Endodermal cell (in vitro differentiated cells): ENCODE results near the gene SEMA4B. TPM values are rescaled to one million over a fixed set of nuclear protein-coding genes. Genes with fewer than 3 reads are reported as not detected.

ENCODE experiments used
- DNase-seq: peaks from one replicate; pipeline ENCODE4 v3.0.0-alpha.2; 2017
- H3K27ac ChIP-seq: 2 replicates; pipeline ENCODE4 v1.5.1; 2013; ENCODE audit warnings: mild to moderate bottlenecking, low read depth, low read length, moderate library complexity
- H3K27me3 ChIP-seq: 2 replicates; pipeline ENCODE4 v1.6.1; 2013; ENCODE audit warnings: mild to moderate bottlenecking, low read length, moderate library complexity; ENCODE audit not compliant: insufficient read depth, control insufficient read depth, poor library complexity, severe bottlenecking
- H3K36me3 ChIP-seq: 2 replicates; pipeline ENCODE4 v1.7.0; 2013; ENCODE audit warnings: mild to moderate bottlenecking, low read length, moderate library complexity; ENCODE audit not compliant: control insufficient read depth, insufficient read depth
- H3K4me1 ChIP-seq: one replicate; pipeline ENCODE4 v1.7.0; 2013; ENCODE audit warnings: low read length; ENCODE audit not compliant: control insufficient read depth, insufficient read depth
- H3K4me3 ChIP-seq: 2 replicates; pipeline ENCODE4 v1.5.1; 2013; ENCODE audit warnings: mild to moderate bottlenecking, low read length, moderate library complexity
- H3K9ac ChIP-seq: 2 replicates; pipeline ENCODE4 v1.6.1; 2013; ENCODE audit warnings: mild to moderate bottlenecking, low read length, moderate library complexity; ENCODE audit not compliant: poor library complexity, severe bottlenecking; ENCODE audit errors: extremely low read depth
- H3K9me3 ChIP-seq: 2 replicates; pipeline ENCODE4 v1.6.1; 2013; ENCODE audit warnings: mild to moderate bottlenecking, low read length, moderate library complexity; ENCODE audit not compliant: control insufficient read depth
- H3K27ac Mint-ChIP-seq: 2 replicates; pipeline ENCODE4 v1.8.0; 2020; ENCODE audit warnings: mixed read lengths
- H3K27me3 Mint-ChIP-seq: 2 replicates; pipeline ENCODE4 v1.8.0; 2021; ENCODE audit warnings: mild to moderate bottlenecking, mixed read lengths; ENCODE audit not compliant: insufficient read depth
- H3K36me3 Mint-ChIP-seq: 2 replicates; pipeline ENCODE4 v1.8.0; 2020; ENCODE audit warnings: low read depth, mixed read lengths
- H3K4me1 Mint-ChIP-seq: 2 replicates; pipeline ENCODE4 v1.8.0; 2020; ENCODE audit warnings: mixed read lengths
- H3K4me3 Mint-ChIP-seq: 2 replicates; pipeline ENCODE4 v1.8.0; 2020; ENCODE audit warnings: mild to moderate bottlenecking, moderate library complexity, mixed read lengths
- H3K9me3 Mint-ChIP-seq: 2 replicates; pipeline ENCODE4 v1.8.0; 2020; ENCODE audit warnings: mild to moderate bottlenecking, mixed read lengths
- WGBS, 2 experiments: methylation state at CpG; one replicate each; pipeline versions ENCODE4 v1.1.5 to v1.1.7; 2013; ENCODE audit warnings: missing lambda C conversion rate in 2 of 2, mixed read lengths in 1 of 2; ENCODE audit not compliant: insufficient coverage in 1 of 2, insufficient read length in 1 of 2; 5-methylcytosine and 5-hydroxymethylcytosine counted together
- total RNA-seq, 2 donors: library from RNA; stranded (reverse); fragmentation: NEBNext Ultra II Directional in 1 of 2; extraction: Animal tissue kit (Norgen Biotek cat#: 25700) in 1 of 2; gene quantifications; 2 replicates in 1 of 2; 3 replicates in 1 of 2; pipeline ENCODE4 v1.2.1, GENCODE V29; 2021
- TF ChIP-seq, protein P1 (sequence below): fragments of 200-600 bp; sonication (generic); conservative IDR thresholded peaks from 2 replicates; pipeline ENCODE4 v1.5.0; 2021; ENCODE audit warnings: antibody characterized with exemption, mild to moderate bottlenecking

Gene SEMA4B
- total RNA-seq, 2 donors from 2014 or later = 25.1 to 33.1 TPM

DNA sequence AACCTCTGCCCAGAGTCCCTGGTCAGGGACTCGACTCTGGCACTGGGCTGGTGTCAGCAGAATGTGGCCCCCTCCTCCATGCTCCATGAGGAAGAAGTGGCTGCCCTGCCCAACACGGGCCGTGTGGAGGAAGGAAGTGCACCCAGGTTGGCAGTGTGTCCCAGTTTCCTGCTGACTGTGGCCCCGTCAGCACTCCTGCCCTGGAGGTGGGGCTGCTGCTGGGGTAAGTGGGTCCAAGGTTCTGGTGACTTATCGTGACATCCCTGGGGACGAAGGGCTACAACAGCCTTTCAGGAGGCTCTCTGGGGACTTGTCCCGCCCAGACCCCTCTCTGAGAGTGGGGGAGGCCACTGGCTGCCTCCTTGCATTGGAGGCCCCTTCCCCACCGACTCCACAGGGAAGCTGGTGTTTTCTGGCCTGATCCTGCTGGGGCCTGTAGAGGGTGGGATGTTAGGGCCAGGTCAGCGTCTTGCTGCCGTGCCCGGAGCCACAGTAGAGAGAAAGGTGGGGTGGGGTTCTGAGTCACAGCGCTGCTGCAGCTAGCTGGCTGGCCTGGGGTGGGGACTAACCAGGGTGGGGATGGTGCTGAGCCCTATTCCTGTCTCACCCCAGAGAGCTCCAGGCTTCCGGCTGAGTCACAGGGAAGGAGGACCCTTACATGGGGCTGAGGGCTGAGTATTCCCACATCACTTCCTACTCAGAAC, 10.5 kb downstream of the SEMA4B start:
- Mint-ChIP-seq H3K4me1 (no peaks in the 10 kb centered on the region), H3K9me3 (no peaks in the 10 kb centered on the region), H3K27ac (no peak overlapping the region), H3K27me3 (no peaks in the 10 kb centered on the region), H3K4me3 (no peak overlapping the region), H3K36me3 (peaks cover 6% of the 10 kb centered on the region)
- no peaks in the 10 kb centered on the region for H3K9me3 ChIP-seq
- no peak overlapping the region for H3K4me3 ChIP-seq
- no peak overlapping the region for H3K9ac ChIP-seq
- TF ChIP-seq, protein P1, sequence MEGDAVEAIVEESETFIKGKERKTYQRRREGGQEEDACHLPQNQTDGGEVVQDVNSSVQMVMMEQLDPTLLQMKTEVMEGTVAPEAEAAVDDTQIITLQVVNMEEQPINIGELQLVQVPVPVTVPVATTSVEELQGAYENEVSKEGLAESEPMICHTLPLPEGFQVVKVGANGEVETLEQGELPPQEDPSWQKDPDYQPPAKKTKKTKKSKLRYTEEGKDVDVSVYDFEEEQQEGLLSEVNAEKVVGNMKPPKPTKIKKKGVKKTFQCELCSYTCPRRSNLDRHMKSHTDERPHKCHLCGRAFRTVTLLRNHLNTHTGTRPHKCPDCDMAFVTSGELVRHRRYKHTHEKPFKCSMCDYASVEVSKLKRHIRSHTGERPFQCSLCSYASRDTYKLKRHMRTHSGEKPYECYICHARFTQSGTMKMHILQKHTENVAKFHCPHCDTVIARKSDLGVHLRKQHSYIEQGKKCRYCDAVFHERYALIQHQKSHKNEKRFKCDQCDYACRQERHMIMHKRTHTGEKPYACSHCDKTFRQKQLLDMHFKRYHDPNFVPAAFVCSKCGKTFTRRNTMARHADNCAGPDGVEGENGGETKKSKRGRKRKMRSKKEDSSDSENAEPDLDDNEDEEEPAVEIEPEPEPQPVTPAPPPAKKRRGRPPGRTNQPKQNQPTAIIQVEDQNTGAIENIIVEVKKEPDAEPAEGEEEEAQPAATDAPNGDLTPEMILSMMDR = no peak
- DNase-seq = no peak
- H3K36me3 ChIP-seq = no peaks in the 10 kb centered on the region
- peaks cover 5% of the 10 kb centered on the region for H3K4me1 ChIP-seq
- H3K27me3 ChIP-seq = no peaks in the 10 kb centered on the region
- no peak overlapping the region for H3K27ac ChIP-seq
- WGBS, 2 experiments = 82 to 91% methylated on average over 9 to 12 of the region's 13 CpGs

DNA sequence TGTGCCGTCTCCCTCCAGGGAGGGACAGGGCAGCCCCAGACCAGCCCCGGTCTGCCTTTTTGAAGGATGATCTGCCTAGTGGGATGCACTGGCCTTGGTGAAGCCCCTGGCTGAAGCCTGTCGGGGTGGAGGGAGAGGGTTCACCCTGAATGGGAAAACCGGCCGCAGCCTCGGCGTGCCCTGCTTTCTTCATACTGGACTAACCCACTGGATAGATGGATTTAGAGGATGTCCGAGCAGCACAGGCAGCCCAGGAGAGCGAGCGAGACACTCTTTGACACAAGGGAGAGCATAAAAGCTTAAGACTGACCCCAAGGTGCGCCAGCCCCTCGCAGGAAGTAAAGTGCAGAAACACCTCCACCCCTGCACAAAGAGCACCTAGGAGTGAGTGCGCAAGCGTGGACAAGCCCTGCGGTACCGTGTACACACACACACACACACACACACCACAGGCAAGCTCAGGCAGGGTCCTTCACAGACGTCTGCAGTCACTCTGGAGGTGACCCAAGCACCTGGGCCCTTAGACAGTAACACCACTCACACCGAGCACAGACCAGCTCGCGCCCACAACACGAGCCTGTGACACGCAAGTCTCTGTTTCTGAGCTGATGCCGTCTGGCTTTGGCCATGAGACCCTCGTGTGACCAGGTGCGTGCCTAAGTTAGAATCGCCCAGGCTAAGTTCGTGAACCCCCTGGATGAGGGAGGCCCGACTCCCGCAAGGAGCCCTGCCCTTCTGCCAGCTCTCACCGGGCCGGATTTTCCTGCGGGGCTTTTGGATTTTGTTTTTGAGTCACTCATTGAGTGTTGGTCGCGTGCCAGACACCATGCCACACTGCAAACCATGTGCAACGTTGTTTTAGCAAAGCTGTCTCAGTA, 11.3 kb downstream of the SEMA4B start:
- H3K27me3 ChIP-seq = no peaks in the 10 kb centered on the region
- H3K9me3 ChIP-seq = no peaks in the 10 kb centered on the region
- H3K9me3 Mint-ChIP-seq = no peaks in the 10 kb centered on the region
- H3K9ac ChIP-seq = no peak overlapping the region
- no peak for DNase-seq
- no peaks in the 10 kb centered on the region for H3K4me1 Mint-ChIP-seq
- H3K36me3 ChIP-seq = no peaks in the 10 kb centered on the region
- H3K36me3 Mint-ChIP-seq = peaks cover 6% of the 10 kb centered on the region
- no peak overlapping the region for H3K4me3 Mint-ChIP-seq
- peak overlapping the region; percentile 21 for H3K27ac Mint-ChIP-seq
- H3K4me3 ChIP-seq = no peak overlapping the region
- no peaks in the 10 kb centered on the region for H3K27me3 Mint-ChIP-seq
- peaks cover 5% of the 10 kb centered on the region for H3K4me1 ChIP-seq
- no peak overlapping the region for H3K27ac ChIP-seq
- 94 to 97% methylated on average over 26 to 34 of the region's 35 CpGs for whole genome bisulfite sequencing, 2 experiments
- TF ChIP-seq, protein P1 = no peak

DNA sequence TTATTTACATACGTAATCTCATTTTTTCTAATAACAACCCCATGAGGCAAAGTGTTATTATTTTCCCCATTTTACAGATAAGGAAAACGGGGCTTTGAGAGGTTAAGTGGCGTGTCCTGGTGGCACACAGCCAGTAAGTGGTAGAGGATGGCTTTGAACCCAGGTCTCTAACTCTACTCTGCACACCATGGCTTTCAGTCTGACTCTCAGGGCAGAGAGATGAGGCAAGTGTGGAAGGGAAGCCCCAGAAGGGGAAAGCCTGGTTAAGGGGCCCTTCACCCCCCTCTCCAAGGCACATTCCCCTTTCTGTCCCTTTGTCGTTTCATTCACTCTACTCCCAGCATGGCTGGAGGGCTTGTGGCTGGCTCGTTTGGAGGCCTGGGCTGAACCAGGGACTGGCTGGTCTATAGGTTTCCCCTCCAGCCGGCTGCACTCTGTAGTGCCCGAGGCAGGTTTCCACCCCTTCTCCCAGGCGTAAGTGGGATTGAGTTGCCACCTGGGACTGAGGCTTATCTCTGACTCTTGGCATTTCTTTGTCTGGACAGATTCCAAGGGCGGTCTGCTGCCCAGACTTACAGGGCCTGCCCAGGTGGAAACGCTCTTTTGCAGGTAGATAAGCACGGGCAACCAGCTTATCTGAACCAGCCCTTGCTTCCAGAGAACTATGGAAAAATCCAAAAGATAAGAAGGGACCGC, 12.1 kb downstream of the SEMA4B start:
- DNase-seq = no peak
- Mint-ChIP-seq H3K27ac (peak overlapping the region; percentile 26), H3K4me3 (no peak overlapping the region), H3K4me1 (no peaks in the 10 kb centered on the region), H3K27me3 (no peaks in the 10 kb centered on the region), H3K9me3 (no peaks in the 10 kb centered on the region), H3K36me3 (peaks cover 5% of the 10 kb centered on the region)
- Histone ChIP-seq H3K9ac (no peak overlapping the region), H3K36me3 (no peaks in the 10 kb centered on the region), H3K27me3 (no peaks in the 10 kb centered on the region), H3K27ac (no peak overlapping the region), H3K9me3 (no peaks in the 10 kb centered on the region), H3K4me1 (peaks cover 5% of the 10 kb centered on the region), H3K4me3 (no peak overlapping the region)
- TF ChIP-seq, protein P1 = no peak
- WGBS, 2 experiments = 87 to 91% methylated on average over 11 of the region's 12 CpGs
